Neural cell (in vitro differentiated cells): ENCODE results near the gene LRP1.

Experiments
- CTCF ChIP-seq: fragments of 450-650 bp; IDR thresholded peaks from 2 replicates; pipeline ENCODE4 v1.5.1; 2014; ENCODE audit warnings: antibody characterized with exemption, mild to moderate bottlenecking, moderate library complexity; ENCODE audit not compliant: poor library complexity, severe bottlenecking
- EP300 ChIP-seq: fragments of 450-650 bp; conservative IDR thresholded peaks from 2 replicates; pipeline ENCODE4 v1.6.1; 2014; ENCODE audit warnings: antibody characterized with exemption, mild to moderate bottlenecking, moderate library complexity; ENCODE audit not compliant: poor library complexity, severe bottlenecking
- EZH2 ChIP-seq: fragments of 200-600, 300-800 bp; shearing (Covaris generic), sonication (generic); IDR thresholded peaks from 2 replicates; pipeline ENCODE4 v1.6.1; 2014; ENCODE audit warnings: antibody characterized with exemption, low read length, borderline replicate concordance, mild to moderate bottlenecking; ENCODE audit not compliant: insufficient read depth, poor library complexity, severe bottlenecking
- POLR2AphosphoS5 ChIP-seq: IDR thresholded peaks from 2 replicates; pipeline ENCODE4 v1.6.1; 2012
- REST ChIP-seq: IDR thresholded peaks from 2 replicates; pipeline ENCODE4 v1.6.1; 2012; ENCODE audit warnings: borderline replicate concordance

GRCh38 chr12:57239587-57240065, 111.3 kb downstream of the LRP1 start:
- TF ChIP-seq EP300 (no peak), CTCF (no peak), REST (no peak), POLR2AphosphoS5 (no peak), EZH2 (no peak)
